H9 (cell line): ENCODE data around the gene NPHS2. TPM values are rescaled to one million over a fixed set of nuclear protein-coding genes. Genes with fewer than 3 reads are reported as not detected.

Experiments
- DNase-seq: peaks from one replicate; pipeline ENCODE4 v3.0.0-alpha.2; 2017
- H2AFZ ChIP-seq: one replicate; pipeline ENCODE4 v1.6.1; 2013; ENCODE audit warnings: mild to moderate bottlenecking, low read length, control low read depth, moderate library complexity
- H2AK5ac ChIP-seq: 2 replicates; pipeline ENCODE4 v1.6.1; 2013; ENCODE audit warnings: low read length, control low read depth, mixed read lengths; ENCODE audit not compliant: insufficient read length
- H2BK120ac ChIP-seq: one replicate; pipeline ENCODE4 v1.6.1; 2013; ENCODE audit warnings: low read depth, mild to moderate bottlenecking, low read length, control low read depth, inconsistent platforms; ENCODE audit not compliant: poor library complexity, severe bottlenecking
- H2BK12ac ChIP-seq: 2 replicates; pipeline ENCODE4 v1.6.1; 2013; ENCODE audit warnings: low read length, control low read depth, mixed read lengths, low read depth; ENCODE audit not compliant: insufficient read length
- H2BK15ac ChIP-seq: 2 replicates; pipeline ENCODE4 v1.6.1; 2013; ENCODE audit warnings: low read depth, low read length, control low read depth
- H2BK20ac ChIP-seq: one replicate; pipeline ENCODE4 v1.6.1; 2013; ENCODE audit warnings: low read depth, mild to moderate bottlenecking, low read length, control low read depth, inconsistent platforms; ENCODE audit not compliant: poor library complexity, severe bottlenecking
- H2BK5ac ChIP-seq: 2 replicates; pipeline ENCODE4 v1.6.1; 2013; ENCODE audit warnings: low read length, control low read depth, mixed read lengths; ENCODE audit not compliant: insufficient read length
- H3K14ac ChIP-seq: 2 replicates; pipeline ENCODE4 v1.6.1; 2013; ENCODE audit warnings: low read length, control low read depth; ENCODE audit not compliant: insufficient read depth
- H3K18ac ChIP-seq: 2 replicates; pipeline ENCODE4 v1.6.1; 2013; ENCODE audit warnings: low read depth, mild to moderate bottlenecking, mixed read lengths, low read length, control low read depth; ENCODE audit not compliant: insufficient read length
- H3K23ac ChIP-seq: 2 replicates; pipeline ENCODE4 v1.6.1; 2013; ENCODE audit warnings: low read length, control low read depth, mixed read lengths, low read depth; ENCODE audit not compliant: insufficient read length
- H3K23me2 ChIP-seq: 2 replicates; pipeline ENCODE4 v1.6.1; 2013; ENCODE audit warnings: low read depth, mild to moderate bottlenecking, mixed read lengths, low read length, control low read depth; ENCODE audit not compliant: insufficient read length, poor library complexity, severe bottlenecking
- H3K27ac ChIP-seq: 2 replicates; pipeline ENCODE4 v1.5.1; 2013; ENCODE audit warnings: low read length, control low read depth, mixed read lengths, low read depth; ENCODE audit not compliant: insufficient read length
- H3K27me3 ChIP-seq: 2 replicates; pipeline ENCODE4 v1.6.1; 2013; ENCODE audit warnings: low read length, control low read depth, inconsistent platforms; ENCODE audit not compliant: insufficient read depth
- H3K4ac ChIP-seq: 2 replicates; pipeline ENCODE4 v1.6.1; 2013; ENCODE audit warnings: low read depth, mild to moderate bottlenecking, control low read depth, inconsistent platforms, low read length, moderate library complexity
- H3K4me1 ChIP-seq: 2 replicates; pipeline ENCODE4 v1.6.1; 2013; ENCODE audit warnings: low read length, control low read depth, inconsistent platforms; ENCODE audit not compliant: insufficient read depth
- H3K4me2 ChIP-seq: 2 replicates; pipeline ENCODE4 v1.6.1; 2013; ENCODE audit warnings: low read length, control low read depth, mixed read lengths; ENCODE audit not compliant: insufficient read length, insufficient read depth
- H3K56ac ChIP-seq: 2 replicates; pipeline ENCODE4 v1.6.1; 2013; ENCODE audit warnings: low read depth, mild to moderate bottlenecking, mixed read lengths, low read length, control low read depth; ENCODE audit not compliant: insufficient read length
- H3K79me1 ChIP-seq: 2 replicates; pipeline ENCODE4 v1.6.1; 2013; ENCODE audit warnings: low read depth, mild to moderate bottlenecking, moderate library complexity, low read length, control low read depth, inconsistent platforms; ENCODE audit not compliant: insufficient read depth, poor library complexity, severe bottlenecking
- H3K79me2 ChIP-seq: 2 replicates; pipeline ENCODE4 v1.6.1; 2013; ENCODE audit warnings: low read length, control low read depth, inconsistent platforms; ENCODE audit not compliant: insufficient read depth
- H3K9ac ChIP-seq: 2 replicates; pipeline ENCODE4 v1.6.1; 2013; ENCODE audit warnings: low read length, control low read depth, mixed read lengths; ENCODE audit not compliant: insufficient read length; ENCODE audit errors: extremely low read depth
- H3K9me3 ChIP-seq: one replicate; pipeline ENCODE4 v1.6.1; 2013; ENCODE audit warnings: low read depth, low read length, inconsistent platforms; ENCODE audit not compliant: control insufficient read depth
- H3T11ph ChIP-seq: one replicate; pipeline ENCODE4 v1.6.1; 2013; ENCODE audit warnings: mild to moderate bottlenecking, low read length, control low read depth, inconsistent platforms
- H4K20me1 ChIP-seq: one replicate; pipeline ENCODE4 v1.6.1; 2013; ENCODE audit not compliant: control insufficient read depth, insufficient read length, insufficient read depth
- H4K5ac ChIP-seq: 2 replicates; pipeline ENCODE4 v1.6.1; 2013; ENCODE audit warnings: low read depth, mild to moderate bottlenecking, mixed read lengths, low read length, control low read depth; ENCODE audit not compliant: insufficient read length
- H4K8ac ChIP-seq: replicated peaks from 2 replicates; pipeline ENCODE4 v1.6.1; 2013; ENCODE audit warnings: low read length, control low read depth, mixed read lengths, low read depth; ENCODE audit not compliant: insufficient read length
- H4K91ac ChIP-seq: 2 replicates; pipeline ENCODE4 v1.6.1; 2013; ENCODE audit warnings: low read depth, mild to moderate bottlenecking, moderate library complexity, mixed read lengths, low read length, control low read depth; ENCODE audit not compliant: insufficient read length
- H3K27ac Mint-ChIP-seq, 3 experiments: 2 replicates in 2 of 3; 3 replicates in 1 of 3; pipeline ENCODE4 v1.8.0; 2020 to 2021; ENCODE audit warnings: mixed read lengths in 3 of 3, mild to moderate bottlenecking in 1 of 3, moderate library complexity in 1 of 3
- H3K27me3 Mint-ChIP-seq: 2 replicates; pipeline ENCODE4 v1.8.0; 2021; ENCODE audit warnings: low read depth, mild to moderate bottlenecking, moderate library complexity, mixed read lengths
- H3K36me3 Mint-ChIP-seq, 3 experiments: 2 replicates in 2 of 3; 3 replicates in 1 of 3; pipeline ENCODE4 v1.8.0; 2020 to 2021; ENCODE audit warnings: low read depth in 3 of 3, mixed read lengths in 3 of 3; ENCODE audit not compliant: insufficient read depth in 1 of 3
- H3K4me1 Mint-ChIP-seq, 2 experiments: 2 replicates each; pipeline ENCODE4 v1.8.0; 2020; ENCODE audit warnings: mixed read lengths in 2 of 2
- H3K4me3 Mint-ChIP-seq, 2 experiments: 2 replicates in 1 of 2; 3 replicates in 1 of 2; pipeline ENCODE4 v1.8.0; 2020 to 2021; ENCODE audit warnings: mild to moderate bottlenecking in 2 of 2, mixed read lengths in 2 of 2, moderate library complexity in 1 of 2
- H3K9me3 Mint-ChIP-seq, 2 experiments: 2 replicates in 1 of 2; 3 replicates in 1 of 2; pipeline ENCODE4 v1.8.0; 2020; ENCODE audit warnings: mild to moderate bottlenecking in 2 of 2, mixed read lengths in 2 of 2, moderate library complexity in 1 of 2
- WGBS: extraction: QIAGEN DNeasy Blood & Tissue Kit; methylation state at CpG from one replicate; pipeline ENCODE4 v1.1.7; 2013; ENCODE audit warnings: missing lambda C conversion rate, low lambda C conversion rate, mixed read lengths; ENCODE audit not compliant: insufficient read length; ENCODE audit errors: extremely low coverage; 5-methylcytosine and 5-hydroxymethylcytosine counted together
- total RNA-seq: library from RNA; stranded (reverse); gene quantifications from 2 replicates; pipeline ENCODE4 v1.2.1, GENCODE V29; 2021
- TF ChIP-seq, protein P1 (sequence below): fragments of 200-600 bp; sonication (generic); conservative IDR thresholded peaks from 3 replicates; pipeline ENCODE4 v1.8.0; 2021; ENCODE audit warnings: antibody characterized with exemption, mild to moderate bottlenecking

NPHS2 gene
- total RNA-seq, 1 experiment from 2014 or later = not detected

GRCh38 chr1:179541774-179542173 is 34.0 kb downstream of the NPHS2 start:
- Histone ChIP-seq H4K91ac (no peak overlapping the region), H4K20me1 (no peaks in the 10 kb centered on the region), H3K9ac (no peak overlapping the region), H2BK20ac (no peak overlapping the region), H2BK120ac (no peak overlapping the region), H3K9me3 (no peaks in the 10 kb centered on the region), H3K56ac (no peak overlapping the region), H2AFZ (no peak overlapping the region), H3K4ac (no peak overlapping the region), H3K4me2 (no peak overlapping the region), H3K27ac (no peak overlapping the region), H4K5ac (no peak overlapping the region), H2BK5ac (no peak overlapping the region), H2BK12ac (no peak overlapping the region), H4K8ac (no peak overlapping the region), H3T11ph (no peak overlapping the region), H3K27me3 (no peaks in the 10 kb centered on the region), H3K23me2 (no peaks in the 10 kb centered on the region), H3K18ac (no peak overlapping the region), H2AK5ac (no peak overlapping the region), H2BK15ac (no peak overlapping the region), H3K23ac (no peak overlapping the region), H3K79me2 (no peaks in the 10 kb centered on the region), H3K79me1 (no peaks in the 10 kb centered on the region), H3K14ac (no peak overlapping the region), H3K4me1 (no peaks in the 10 kb centered on the region)
- H3K9me3 Mint-ChIP-seq = peaks cover 29 to 36% of the 10 kb centered on the region in 2 experiments
- no CpG with 5 or more reads among the region's 2 CpGs for WGBS
- H3K4me3 Mint-ChIP-seq = no peak overlapping the region
- no peak overlapping the region for H3K27ac Mint-ChIP-seq
- no peak for DNase-seq
- H3K36me3 Mint-ChIP-seq = peaks cover 19 to 29% (median 19%) of the 10 kb centered on the region in 3 experiments
- peaks cover 0 to 3% of the 10 kb centered on the region in 2 experiments; a peak in 1 of 4 replicates for H3K4me1 Mint-ChIP-seq
- peaks cover 2% of the 10 kb centered on the region for H3K27me3 Mint-ChIP-seq
- TF ChIP-seq, protein P1, sequence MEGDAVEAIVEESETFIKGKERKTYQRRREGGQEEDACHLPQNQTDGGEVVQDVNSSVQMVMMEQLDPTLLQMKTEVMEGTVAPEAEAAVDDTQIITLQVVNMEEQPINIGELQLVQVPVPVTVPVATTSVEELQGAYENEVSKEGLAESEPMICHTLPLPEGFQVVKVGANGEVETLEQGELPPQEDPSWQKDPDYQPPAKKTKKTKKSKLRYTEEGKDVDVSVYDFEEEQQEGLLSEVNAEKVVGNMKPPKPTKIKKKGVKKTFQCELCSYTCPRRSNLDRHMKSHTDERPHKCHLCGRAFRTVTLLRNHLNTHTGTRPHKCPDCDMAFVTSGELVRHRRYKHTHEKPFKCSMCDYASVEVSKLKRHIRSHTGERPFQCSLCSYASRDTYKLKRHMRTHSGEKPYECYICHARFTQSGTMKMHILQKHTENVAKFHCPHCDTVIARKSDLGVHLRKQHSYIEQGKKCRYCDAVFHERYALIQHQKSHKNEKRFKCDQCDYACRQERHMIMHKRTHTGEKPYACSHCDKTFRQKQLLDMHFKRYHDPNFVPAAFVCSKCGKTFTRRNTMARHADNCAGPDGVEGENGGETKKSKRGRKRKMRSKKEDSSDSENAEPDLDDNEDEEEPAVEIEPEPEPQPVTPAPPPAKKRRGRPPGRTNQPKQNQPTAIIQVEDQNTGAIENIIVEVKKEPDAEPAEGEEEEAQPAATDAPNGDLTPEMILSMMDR = no peak
